Immature natural killer cell (primary cell): ENCODE results near the gene ITGB1BP1. TPM values are rescaled to one million over a fixed set of nuclear protein-coding genes. Genes with fewer than 3 reads are reported as not detected.

ENCODE experiments used
- DNase-seq, 3 donors: peaks; one replicate each; pipeline ENCODE4 v3.0.0; 2022; ENCODE audit warnings: mixed read lengths in 1 of 3
- H3K27ac Mint-ChIP-seq, 6 donors: one replicate each; pipeline ENCODE4 v1.8.0; 2020; ENCODE audit warnings: mixed read lengths in 6 of 6, mild to moderate bottlenecking in 5 of 6, inconsistent platforms in 4 of 6, moderate library complexity in 3 of 6
- H3K27me3 Mint-ChIP-seq, 3 donors: one replicate each; pipeline ENCODE4 v1.8.0; 2020 to 2021; ENCODE audit warnings: low read depth in 3 of 3, mild to moderate bottlenecking in 3 of 3, mixed read lengths in 3 of 3, moderate library complexity in 3 of 3, inconsistent platforms in 1 of 3
- H3K36me3 Mint-ChIP-seq, 3 donors: one replicate each; pipeline ENCODE4 v1.8.0; 2020; ENCODE audit warnings: mixed read lengths in 3 of 3, inconsistent platforms in 2 of 3, mild to moderate bottlenecking in 2 of 3
- H3K4me1 Mint-ChIP-seq, 2 donors: one replicate each; pipeline ENCODE4 v1.8.0; 2020; ENCODE audit warnings: inconsistent platforms in 2 of 2, mild to moderate bottlenecking in 2 of 2, mixed read lengths in 2 of 2, moderate library complexity in 1 of 2
- H3K4me3 Mint-ChIP-seq, 5 donors: one replicate each; pipeline ENCODE4 v1.8.0; 2020; ENCODE audit warnings: mild to moderate bottlenecking in 5 of 5, mixed read lengths in 5 of 5, inconsistent platforms in 3 of 5, moderate library complexity in 3 of 5
- H3K9me3 Mint-ChIP-seq, 6 donors: one replicate each; pipeline ENCODE4 v1.8.0; 2020; ENCODE audit warnings: mild to moderate bottlenecking in 6 of 6, mixed read lengths in 6 of 6, inconsistent platforms in 4 of 6, moderate library complexity in 3 of 6
- polyA plus RNA-seq, 3 donors: library from polyadenylated mRNA; unstranded; fragments of 300-500 nt; fragmentation: Illumina TruSeq; gene quantifications; one replicate each; pipeline ENCODE4 v1.2.3, GENCODE V29; 2021

The ITGB1BP1 gene
- polyA plus RNA-seq, 3 donors from 2014 or later, result 157 to 212 (median 204) TPM

- Mint-ChIP-seq H3K4me3 (no peak overlapping the region), H3K9me3 (no peaks in the 10 kb centered on the region), H3K4me1 (peaks cover 63 to 71% of the 10 kb centered on the region in 2 donors), H3K27me3 (peaks cover 4 to 10% (median 8%) of the 10 kb centered on the region in 3 donors), H3K27ac (no peak overlapping the region), H3K36me3 (peaks cover 3 to 9% (median 4%) of the 10 kb centered on the region in 3 donors)
- no peak for DNase-seq
Measured at GRCh38 chr2:9419541-9419940, 3.8 kb downstream of the ITGB1BP1 start.

- DNase-seq, result no peak
- Mint-ChIP-seq H3K27ac (peak overlapping the region in 1 of 6 donors; percentile 19), H3K27me3 (peaks cover 4 to 10% (median 5%) of the 10 kb centered on the region in 3 donors), H3K4me1 (peaks cover 71 to 79% of the 10 kb centered on the region in 2 donors), H3K9me3 (no peaks in the 10 kb centered on the region), H3K4me3 (no peak overlapping the region), H3K36me3 (peaks cover 3 to 9% (median 4%) of the 10 kb centered on the region in 3 donors)
Measured at GRCh38 chr2:9418746-9419145, 4.6 kb downstream of the ITGB1BP1 start.

- no peaks in the 10 kb centered on the region for H3K9me3 Mint-ChIP-seq
- H3K4me3 Mint-ChIP-seq, result peak overlapping the region in 3 of 5 donors; percentile 3 to 29 (median 5)
- H3K36me3 Mint-ChIP-seq, result peaks cover 4 to 9% (median 4%) of the 10 kb centered on the region in 3 donors
- DNase-seq, result no peak
- H3K27ac Mint-ChIP-seq, result peak overlapping the region in 3 of 6 donors; percentile 1 to 70 (median 44)
- peaks cover 73 to 81% of the 10 kb centered on the region in 2 donors for H3K4me1 Mint-ChIP-seq
- H3K27me3 Mint-ChIP-seq, result peaks cover 0 to 5% (median 1%) of the 10 kb centered on the region in 3 donors
Measured at GRCh38 chr2:9417725-9418124, 5.6 kb downstream of the ITGB1BP1 start.

- H3K36me3 Mint-ChIP-seq, result peaks cover 6 to 9% (median 9%) of the 10 kb centered on the region in 3 donors
- peaks cover 67 to 73% of the 10 kb centered on the region in 2 donors for H3K4me1 Mint-ChIP-seq
- peaks cover 0 to 4% (median 1%) of the 10 kb centered on the region in 3 donors for H3K27me3 Mint-ChIP-seq
- H3K9me3 Mint-ChIP-seq, result no peaks in the 10 kb centered on the region
- H3K4me3 Mint-ChIP-seq, result peak overlapping the region; percentile 10 to 51 (median 34)
- peak overlapping the region in 5 of 6 donors; percentile 55 to 84 (median 67) for H3K27ac Mint-ChIP-seq
- peak; percentile 11 to 16 (median 13) for DNase-seq
Measured at GRCh38 chr2:9416962-9417316, 6.4 kb downstream of the ITGB1BP1 start.

GRCh38 chr2:9416267-9416961, 6.9 kb downstream of the ITGB1BP1 start:
- no peaks in the 10 kb centered on the region for H3K9me3 Mint-ChIP-seq
- peak overlapping the region; percentile 10 to 51 (median 26) for H3K4me3 Mint-ChIP-seq
- peaks cover 62 to 68% of the 10 kb centered on the region in 2 donors for H3K4me1 Mint-ChIP-seq
- H3K27ac Mint-ChIP-seq, result peak overlapping the region in 5 of 6 donors; percentile 55 to 84 (median 67)
- no peak for DNase-seq
- peaks cover 0 to 1% (median 1%) of the 10 kb centered on the region in 3 donors for H3K27me3 Mint-ChIP-seq
- H3K36me3 Mint-ChIP-seq, result peaks cover 6 to 9% (median 9%) of the 10 kb centered on the region in 3 donors

- H3K9me3 Mint-ChIP-seq, result no peaks in the 10 kb centered on the region
- H3K4me1 Mint-ChIP-seq, result peaks cover 59 to 65% of the 10 kb centered on the region in 2 donors
- H3K4me3 Mint-ChIP-seq, result no peak overlapping the region
- peak overlapping the region in 1 of 6 donors; percentile 45 for H3K27ac Mint-ChIP-seq
- peaks cover 0 to 1% (median 1%) of the 10 kb centered on the region in 3 donors for H3K27me3 Mint-ChIP-seq
- peaks cover 11 to 16% (median 16%) of the 10 kb centered on the region in 3 donors for H3K36me3 Mint-ChIP-seq
- no peak for DNase-seq
Measured at GRCh38 chr2:9415516-9416169, 7.7 kb downstream of the ITGB1BP1 start.

- Mint-ChIP-seq H3K27ac (peak overlapping the region in 2 of 6 donors; percentile 14 to 55), H3K36me3 (peaks cover 9 to 26% (median 13%) of the 10 kb centered on the region in 3 donors), H3K4me3 (no peak overlapping the region)
Measured at GRCh38 chr2:9412781-9413180, 10.5 kb downstream of the ITGB1BP1 start.

GRCh38 chr2:9410108-9410507, 13.2 kb downstream of the ITGB1BP1 start:
- Mint-ChIP-seq H3K27me3 (peaks cover 0 to 1% (median 0%) of the 10 kb centered on the region in 3 donors), H3K4me1 (peaks cover 13 to 17% of the 10 kb centered on the region in 2 donors), H3K4me3 (no peak overlapping the region), H3K9me3 (no peaks in the 10 kb centered on the region), H3K36me3 (peaks cover 8 to 32% (median 15%) of the 10 kb centered on the region in 3 donors), H3K27ac (no peak overlapping the region)
- DNase-seq, result no peak

More at GRCh38 chr2:9412781-9413180, 10.5 kb downstream of the ITGB1BP1 start:
- peaks cover 37% of the 10 kb centered on the region in 2 donors for H3K4me1 Mint-ChIP-seq
- H3K9me3 Mint-ChIP-seq, result no peaks in the 10 kb centered on the region
- no peak for DNase-seq
- H3K27me3 Mint-ChIP-seq, result peaks cover 0 to 1% (median 1%) of the 10 kb centered on the region in 3 donors

GRCh38 chr2:9408641-9409151, 14.6 kb downstream of the ITGB1BP1 start:
- H3K4me3 Mint-ChIP-seq, result no peak overlapping the region
- peaks cover 2 to 5% of the 10 kb centered on the region in 2 donors for H3K4me1 Mint-ChIP-seq
- H3K27ac Mint-ChIP-seq, result peak overlapping the region in 1 of 6 donors; percentile 34
- no peaks in the 10 kb centered on the region for H3K27me3 Mint-ChIP-seq
- DNase-seq, result no peak
- no peaks in the 10 kb centered on the region for H3K9me3 Mint-ChIP-seq
- H3K36me3 Mint-ChIP-seq, result peaks cover 8 to 37% (median 15%) of the 10 kb centered on the region in 3 donors

- H3K36me3 Mint-ChIP-seq, result peaks cover 8 to 36% (median 12%) of the 10 kb centered on the region in 3 donors
- H3K27ac Mint-ChIP-seq, result peak overlapping the region in 1 of 6 donors; percentile 35
- DNase-seq, result no peak
- H3K9me3 Mint-ChIP-seq, result no peaks in the 10 kb centered on the region
- H3K27me3 Mint-ChIP-seq, result peaks cover 0 to 2% (median 0%) of the 10 kb centered on the region in 3 donors
- no peak overlapping the region for H3K4me3 Mint-ChIP-seq
- H3K4me1 Mint-ChIP-seq, result no peaks in the 10 kb centered on the region
Measured at GRCh38 chr2:9407363-9407811, 15.9 kb downstream of the ITGB1BP1 start.

- no peak overlapping the region for H3K4me3 Mint-ChIP-seq
- no peak overlapping the region for H3K27ac Mint-ChIP-seq
- DNase-seq, result no peak
- H3K4me1 Mint-ChIP-seq, result no peaks in the 10 kb centered on the region
- peaks cover 0 to 2% (median 0%) of the 10 kb centered on the region in 3 donors for H3K27me3 Mint-ChIP-seq
- H3K9me3 Mint-ChIP-seq, result no peaks in the 10 kb centered on the region
- peaks cover 8 to 31% (median 12%) of the 10 kb centered on the region in 3 donors for H3K36me3 Mint-ChIP-seq
Measured at GRCh38 chr2:9406529-9407362, 16.6 kb downstream of the ITGB1BP1 start.

- Mint-ChIP-seq H3K4me1 (no peaks in the 10 kb centered on the region), H3K27me3 (peaks cover 0 to 2% (median 0%) of the 10 kb centered on the region in 3 donors), H3K36me3 (peaks cover under 1 to 25% (median 6%) of the 10 kb centered on the region in 3 donors), H3K27ac (no peak overlapping the region), H3K9me3 (no peaks in the 10 kb centered on the region), H3K4me3 (no peak overlapping the region)
- DNase-seq, result no peak
Measured at GRCh38 chr2:9405636-9406035, 17.7 kb downstream of the ITGB1BP1 start.

- Mint-ChIP-seq H3K36me3 (peaks cover 0 to 24% (median 5%) of the 10 kb centered on the region in 3 donors), H3K27me3 (peaks cover 0 to 3% (median 0%) of the 10 kb centered on the region in 3 donors), H3K4me3 (no peak overlapping the region), H3K27ac (peak overlapping the region in 2 of 6 donors; percentile 14 to 37), H3K4me1 (no peaks in the 10 kb centered on the region), H3K9me3 (no peaks in the 10 kb centered on the region)
- DNase-seq, result no peak
Measured at GRCh38 chr2:9404451-9404850, 18.9 kb downstream of the ITGB1BP1 start.
